ENCODE data around the gene PCDH9. TPM values are rescaled to one million over a fixed set of nuclear protein-coding genes. Genes with fewer than 3 reads are reported as not detected.

PCDH9 gene
- total and polyA plus RNA-seq, 10 of the 15 experiments (the other 5 are each of a cell fraction or from before 2014, with no cell fraction given), result 0.02 to 2.3 (median 0.05) TPM; not detected in 1

DNA sequence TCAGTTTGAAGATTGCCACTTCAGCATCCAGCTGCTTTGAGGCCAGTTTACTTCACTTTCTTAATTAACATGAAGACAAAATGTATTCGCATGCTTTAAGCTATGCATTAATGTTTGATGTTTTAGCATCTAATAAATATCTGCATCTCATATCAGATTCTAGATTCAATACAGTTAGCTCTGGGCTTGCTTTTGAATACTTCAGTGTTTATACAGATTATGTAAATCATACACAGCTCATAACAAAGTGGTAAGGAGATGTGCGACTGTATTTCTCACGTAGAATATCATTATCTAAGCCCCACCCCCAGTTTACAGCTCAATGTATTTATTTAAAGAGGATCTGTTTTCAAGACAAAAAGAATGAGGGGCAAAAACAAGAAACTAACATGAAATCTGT is 770.5 kb downstream of the PCDH9 start:
- in situ Hi-C loops (cut with MboI), result no loop called here
- no peaks in the 10 kb centered on the region for H3K79me2 ChIP-seq (ENCODE audit: control insufficient read depth, insufficient read depth, low read length)

More for the DNA sequence above, 770.5 kb downstream of the PCDH9 start:
- ChIA-PET SMC1A (ENCODE audit: uncharacterized antibody, unreplicated experiment) (no interaction called here), POLR2A (no interaction called here), CTCF (no interaction called here), RAD21 (ENCODE audit: unreplicated experiment) (no interaction called here)
- BruUV-seq (replicated peaks), result no TSS peak
- TF ChIP-seq NR2F1 (conservative IDR thresholded peaks at IDR 0.05) (no peak), CBFB (IDR thresholded peaks at IDR 0.05; ENCODE audit: low read depth) (no peak), KDM1A (IDR thresholded peaks at IDR 0.05; ENCODE audit: borderline replicate concordance) (no peak), FOS (IDR thresholded peaks at IDR 0.05; ENCODE audit: borderline replicate concordance, extremely low read depth, insufficient read length) (no peak), RUNX3 (IDR thresholded peaks at IDR 0.05; ENCODE audit: low read length) (no peak), CREB1 (IDR thresholded peaks at IDR 0.05; ENCODE audit: low read depth) (no peak), TCF12 (IDR thresholded peaks at IDR 0.05; ENCODE audit: low read depth, low read length) (no peak), ZZZ3 (IDR thresholded peaks at IDR 0.05; ENCODE audit: control insufficient read depth, insufficient read length, low read depth) (no peak), ATF7 (IDR thresholded peaks at IDR 0.05; ENCODE audit: low read depth) (no peak), EP300 (IDR thresholded peaks at IDR 0.05; ENCODE audit: borderline replicate concordance in 1 of 2, control insufficient read depth in 1 of 2, low read depth in 2 of 2, low read length in 2 of 2) (no peak), IRF4 (IDR thresholded peaks at IDR 0.05; ENCODE audit: low read depth, low read length) (no peak)
- TF ChIP-seq, protein P1, sequence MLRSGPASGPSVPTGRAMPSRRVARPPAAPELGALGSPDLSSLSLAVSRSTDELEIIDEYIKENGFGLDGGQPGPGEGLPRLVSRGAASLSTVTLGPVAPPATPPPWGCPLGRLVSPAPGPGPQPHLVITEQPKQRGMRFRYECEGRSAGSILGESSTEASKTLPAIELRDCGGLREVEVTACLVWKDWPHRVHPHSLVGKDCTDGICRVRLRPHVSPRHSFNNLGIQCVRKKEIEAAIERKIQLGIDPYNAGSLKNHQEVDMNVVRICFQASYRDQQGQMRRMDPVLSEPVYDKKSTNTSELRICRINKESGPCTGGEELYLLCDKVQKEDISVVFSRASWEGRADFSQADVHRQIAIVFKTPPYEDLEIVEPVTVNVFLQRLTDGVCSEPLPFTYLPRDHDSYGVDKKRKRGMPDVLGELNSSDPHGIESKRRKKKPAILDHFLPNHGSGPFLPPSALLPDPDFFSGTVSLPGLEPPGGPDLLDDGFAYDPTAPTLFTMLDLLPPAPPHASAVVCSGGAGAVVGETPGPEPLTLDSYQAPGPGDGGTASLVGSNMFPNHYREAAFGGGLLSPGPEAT (IDR thresholded peaks at IDR 0.05; ENCODE audit: low read depth), result no peak
- TF ChIP-seq, protein P2, sequence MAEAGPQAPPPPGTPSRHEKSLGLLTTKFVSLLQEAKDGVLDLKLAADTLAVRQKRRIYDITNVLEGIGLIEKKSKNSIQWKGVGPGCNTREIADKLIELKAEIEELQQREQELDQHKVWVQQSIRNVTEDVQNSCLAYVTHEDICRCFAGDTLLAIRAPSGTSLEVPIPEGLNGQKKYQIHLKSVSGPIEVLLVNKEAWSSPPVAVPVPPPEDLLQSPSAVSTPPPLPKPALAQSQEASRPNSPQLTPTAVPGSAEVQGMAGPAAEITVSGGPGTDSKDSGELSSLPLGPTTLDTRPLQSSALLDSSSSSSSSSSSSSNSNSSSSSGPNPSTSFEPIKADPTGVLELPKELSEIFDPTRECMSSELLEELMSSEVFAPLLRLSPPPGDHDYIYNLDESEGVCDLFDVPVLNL (IDR thresholded peaks at IDR 0.05; ENCODE audit: low read depth, low read length), result no peak
- TF ChIP-seq, protein P3, sequence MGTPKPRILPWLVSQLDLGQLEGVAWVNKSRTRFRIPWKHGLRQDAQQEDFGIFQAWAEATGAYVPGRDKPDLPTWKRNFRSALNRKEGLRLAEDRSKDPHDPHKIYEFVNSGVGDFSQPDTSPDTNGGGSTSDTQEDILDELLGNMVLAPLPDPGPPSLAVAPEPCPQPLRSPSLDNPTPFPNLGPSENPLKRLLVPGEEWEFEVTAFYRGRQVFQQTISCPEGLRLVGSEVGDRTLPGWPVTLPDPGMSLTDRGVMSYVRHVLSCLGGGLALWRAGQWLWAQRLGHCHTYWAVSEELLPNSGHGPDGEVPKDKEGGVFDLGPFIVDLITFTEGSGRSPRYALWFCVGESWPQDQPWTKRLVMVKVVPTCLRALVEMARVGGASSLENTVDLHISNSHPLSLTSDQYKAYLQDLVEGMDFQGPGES (IDR thresholded peaks at IDR 0.05), result no peak
- Histone ChIP-seq H4K20me1 (ENCODE audit: control insufficient read depth, insufficient read depth) (no peaks in the 10 kb centered on the region), H2AFZ (ENCODE audit: control insufficient read depth, low read depth, low read length) (no peak overlapping the region), H3K27me3 (replicated peaks in 1 of 2; ENCODE audit: control insufficient read depth in 2 of 2, insufficient read depth in 2 of 2, low read length in 1 of 2) (no peaks in the 10 kb centered on the region), H3K4me1 (ENCODE audit: control insufficient read depth, insufficient read depth, low read length) (no peaks in the 10 kb centered on the region), H3K27ac (ENCODE audit: control insufficient read depth, insufficient read depth) (no peak overlapping the region), H3K9me3 (replicated peaks; ENCODE audit: control insufficient read depth, insufficient read depth, low read length) (no peaks in the 10 kb centered on the region), H3K4me2 (ENCODE audit: control insufficient read depth, insufficient read depth) (no peak overlapping the region), H3K36me3 (ENCODE audit: control insufficient read depth in 2 of 2, insufficient read depth in 2 of 2, low read length in 1 of 2) (no peaks in the 10 kb centered on the region), H3K9ac (ENCODE audit: control insufficient read depth, insufficient read depth, low read length) (no peak overlapping the region), H3K4me3 (no peak overlapping the region)
- no peak for FAIRE-seq
- DNase-seq (ENCODE audit: low read depth, low spot score), result no peak
- ATAC-seq, result no peak
- WGBS (ENCODE audit: insufficient coverage, insufficient replicate concordance, low lambda C conversion rate, missing lambda C conversion rate), result 77% methylated on average over 3 of the region's 3 CpGs
- intact Hi-C loops (cut with micrococcal nuclease; ENCODE audit: unreplicated experiment), result no loop called here
